Measurements from ENCODE around the gene REL.
"Not testable (repeated sequence)": the region's sequence is repeated elsewhere in the genome, so short reads cannot be mapped to it uniquely, and the experiment has no call there.

Gene REL

GRCh38 chr2:60867848-60868247 lies 13.5 kb upstream of the REL start:
- DNase-seq, result peak in 2 of 58 donors; percentile 2 to 12

GRCh38 chr2:60868589-60869273 lies 12.6 kb upstream of the REL start:
- DNase-seq, result no peak

GRCh38 chr2:60872510-60872928 lies 8.9 kb upstream of the REL start:
- no peak for DNase-seq

- no peak for DNase-seq
Observed at GRCh38 chr2:60873381-60873780, 8.0 kb upstream of the REL start.

- no peak for DNase-seq
Observed at GRCh38 chr2:60875520-60875919, 5.9 kb upstream of the REL start.

GRCh38 chr2:60880643-60881046 lies 729 bp upstream of the REL start:
- DNase-seq, result peak in 1 of 58 donors; percentile 44

- peak in 2 of 58 donors; percentile 1 to 2 for DNase-seq
Observed at GRCh38 chr2:60882971-60883753, 1.8 kb downstream of the REL start.

- DNase-seq, result no peak
Observed at GRCh38 chr2:60883896-60884295, 2.5 kb downstream of the REL start.

GRCh38 chr2:60884800-60885199 lies 3.4 kb downstream of the REL start:
- no peak for DNase-seq

- DNase-seq, result no peak
Observed at GRCh38 chr2:60885683-60886082, 4.3 kb downstream of the REL start.

GRCh38 chr2:60886991-60887390 lies 5.6 kb downstream of the REL start:
- no peak for DNase-seq

- DNase-seq, result no peak
Observed at GRCh38 chr2:60888853-60889252, 7.5 kb downstream of the REL start.

GRCh38 chr2:60889581-60890392 lies 8.4 kb downstream of the REL start:
- not testable (repeated sequence) for DNase-seq

GRCh38 chr2:60890393-60890707 lies 9.0 kb downstream of the REL start:
- no peak for DNase-seq

GRCh38 chr2:60891180-60891579 lies 9.8 kb downstream of the REL start:
- DNase-seq, result no peak

GRCh38 chr2:60898567-60898966 lies 17.2 kb downstream of the REL start:
- DNase-seq, result no peak

GRCh38 chr2:60899230-60899891 lies 18.0 kb downstream of the REL start:
- no peak for DNase-seq

GRCh38 chr2:60899892-60900249 lies 18.5 kb downstream of the REL start:
- no peak for DNase-seq

- not testable (repeated sequence) for DNase-seq
Observed at GRCh38 chr2:60901296-60901695, 19.9 kb downstream of the REL start.

- not testable (repeated sequence) for DNase-seq
Observed at GRCh38 chr2:60905867-60906266, 24.5 kb downstream of the REL start.

GRCh38 chr2:60906395-60906794 lies 25.0 kb downstream of the REL start:
- DNase-seq, result no peak

- DNase-seq, result no peak
Observed at GRCh38 chr2:60907329-60907728, 26.0 kb downstream of the REL start.
